HEK293 (cell line): ENCODE results near the gene FXN.

Experiments
- GLI2 ChIP-seq: fragments of 450-650 bp; formaldehyde crosslinking; IDR thresholded peaks from 2 replicates; pipeline ENCODE4; 2017; ENCODE audit warnings: missing biosample characterization, missing genetic modification characterization, low read depth, borderline replicate concordance
- GLIS1 ChIP-seq: fragments of 450-650 bp; formaldehyde crosslinking; IDR thresholded peaks from 2 replicates; pipeline ENCODE4 v1.5.1; 2016; ENCODE audit warnings: missing biosample characterization, missing genetic modification characterization
- HIC1 ChIP-seq: fragments of 450-650 bp; formaldehyde crosslinking; IDR thresholded peaks from 2 replicates; pipeline ENCODE4 v1.5.1; 2016; ENCODE audit warnings: missing biosample characterization, missing genetic modification characterization
- HOXA7 ChIP-seq: sonication (generic); formaldehyde crosslinking; IDR thresholded peaks from 2 replicates; pipeline ENCODE4 v1.8.1; 2022; ENCODE audit warnings: missing genetic modification reagents, borderline replicate concordance
- SCRT1 ChIP-seq: fragments of 450-650 bp; formaldehyde crosslinking; IDR thresholded peaks from 2 replicates; pipeline ENCODE4 v1.5.1; 2016; ENCODE audit warnings: missing biosample characterization, missing genetic modification characterization, borderline replicate concordance
- TRIM28 ChIP-seq: IDR thresholded peaks from 2 replicates; pipeline ENCODE4 v1.6.1; 2011; ENCODE audit warnings: low read length, control low read depth, borderline replicate concordance
- YY2 ChIP-seq: fragments of 450-650 bp; formaldehyde crosslinking; IDR thresholded peaks from 2 replicates; pipeline ENCODE4 v1.5.1; 2016; ENCODE audit warnings: missing biosample characterization, missing genetic modification characterization
- ZBTB7A ChIP-seq: fragments of 450-650 bp; formaldehyde crosslinking; IDR thresholded peaks from 2 replicates; pipeline ENCODE4 v1.5.1; 2016; ENCODE audit warnings: low read depth, missing biosample characterization, missing genetic modification characterization
- ZEB2 ChIP-seq: fragments of 450-650 bp; formaldehyde crosslinking; IDR thresholded peaks from 2 replicates; pipeline ENCODE4 v1.5.1; 2016; ENCODE audit warnings: missing biosample characterization, missing genetic modification characterization
- ZFP41 ChIP-seq: fragments of 450-650 bp; formaldehyde crosslinking; IDR thresholded peaks from 2 replicates; pipeline ENCODE4 v1.5.1; 2016; ENCODE audit warnings: missing biosample characterization, missing genetic modification characterization, borderline replicate concordance
- ZNF114 ChIP-seq: fragments of 450-650 bp; formaldehyde crosslinking; IDR thresholded peaks from 2 replicates; pipeline ENCODE4 v1.5.0; 2017; ENCODE audit warnings: missing biosample characterization, missing genetic modification characterization
- ZNF121 ChIP-seq: fragments of 450-650 bp; formaldehyde crosslinking; IDR thresholded peaks from 2 replicates; pipeline ENCODE4 v1.5.1; 2016; ENCODE audit warnings: missing biosample characterization, missing genetic modification characterization
- ZNF133 ChIP-seq: fragments of 450-650 bp; formaldehyde crosslinking; IDR thresholded peaks from 2 replicates; pipeline ENCODE4 v1.5.1; 2016; ENCODE audit warnings: missing biosample characterization, missing genetic modification characterization
- ZNF140 ChIP-seq: fragments of 450-650 bp; formaldehyde crosslinking; IDR thresholded peaks from 2 replicates; pipeline ENCODE4 v1.5.1; 2016; ENCODE audit warnings: missing biosample characterization, missing genetic modification characterization
- ZNF2 ChIP-seq: fragments of 450-650 bp; formaldehyde crosslinking; IDR thresholded peaks from 2 replicates; pipeline ENCODE4 v1.5.1; 2016; ENCODE audit warnings: missing biosample characterization, missing genetic modification characterization
- ZNF202 ChIP-seq: fragments of 450-650 bp; formaldehyde crosslinking; IDR thresholded peaks from 2 replicates; pipeline ENCODE4 v1.5.1; 2016; ENCODE audit warnings: missing biosample characterization, missing genetic modification characterization, borderline replicate concordance
- ZNF24 ChIP-seq: fragments of 450-650 bp; formaldehyde crosslinking; IDR thresholded peaks from 2 replicates; pipeline ENCODE4 v1.5.1; 2016; ENCODE audit warnings: missing biosample characterization, missing genetic modification characterization
- ZNF354C ChIP-seq: fragments of 450-650 bp; formaldehyde crosslinking; IDR thresholded peaks from 2 replicates; pipeline ENCODE4 v1.5.1; 2016; ENCODE audit warnings: missing biosample characterization, missing genetic modification characterization, low read depth, borderline replicate concordance
- ZNF37A ChIP-seq: fragments of 450-650 bp; IDR thresholded peaks from 2 replicates; pipeline ENCODE4 v1.5.1; 2018; ENCODE audit warnings: missing biosample characterization, missing genetic modification characterization
- ZNF433 ChIP-seq: fragments of 450-650 bp; formaldehyde crosslinking; IDR thresholded peaks from 2 replicates; pipeline ENCODE4 v1.5.1; 2016; ENCODE audit warnings: missing biosample characterization, missing genetic modification characterization, low read depth
- ZNF48 ChIP-seq: fragments of 450-650 bp; formaldehyde crosslinking; IDR thresholded peaks from 2 replicates; pipeline ENCODE4 v1.5.1; 2016; ENCODE audit warnings: missing biosample characterization, missing genetic modification characterization
- ZNF510 ChIP-seq: fragments of 450-650 bp; formaldehyde crosslinking; IDR thresholded peaks from 2 replicates; pipeline ENCODE4 v1.5.1; 2018; ENCODE audit warnings: mild to moderate bottlenecking, missing genetic modification characterization, missing biosample characterization; ENCODE audit not compliant: insufficient replicate concordance
- ZNF513 ChIP-seq: fragments of 450-650 bp; IDR thresholded peaks from 2 replicates; pipeline ENCODE4 v1.5.1; 2018; ENCODE audit warnings: missing biosample characterization, missing genetic modification characterization
- ZNF530 ChIP-seq: fragments of 450-650 bp; formaldehyde crosslinking; IDR thresholded peaks from 2 replicates; pipeline ENCODE4 v1.5.1; 2016; ENCODE audit warnings: low read depth, missing biosample characterization, missing genetic modification characterization
- ZNF596 ChIP-seq: fragments of 450-650 bp; IDR thresholded peaks from 2 replicates; pipeline ENCODE4 v1.5.0; 2018; ENCODE audit warnings: missing biosample characterization, mild to moderate bottlenecking, missing genetic modification characterization, moderate library complexity
- ZNF658 ChIP-seq: fragments of 450-650 bp; formaldehyde crosslinking; IDR thresholded peaks from 2 replicates; pipeline ENCODE4; 2016; ENCODE audit warnings: missing biosample characterization, missing genetic modification characterization
- ZNF76 ChIP-seq: fragments of 450-650 bp; formaldehyde crosslinking; IDR thresholded peaks from 2 replicates; pipeline ENCODE4; 2016; ENCODE audit warnings: low read depth, missing biosample characterization, missing genetic modification characterization, borderline replicate concordance
- ZNF785 ChIP-seq: fragments of 450-650 bp; formaldehyde crosslinking; IDR thresholded peaks from 2 replicates; pipeline ENCODE4 v1.5.1; 2016; ENCODE audit warnings: missing biosample characterization, missing genetic modification characterization
- ZNF837 ChIP-seq: fragments of 450-650 bp; formaldehyde crosslinking; IDR thresholded peaks from 2 replicates; pipeline ENCODE4 v1.5.1; 2016; ENCODE audit warnings: missing biosample characterization, missing genetic modification characterization
- ZSCAN16 ChIP-seq: fragments of 450-650 bp; formaldehyde crosslinking; IDR thresholded peaks from 2 replicates; pipeline ENCODE4 v1.5.1; 2016; ENCODE audit warnings: missing biosample characterization, missing genetic modification characterization
- ZSCAN23 ChIP-seq: fragments of 450-650 bp; formaldehyde crosslinking; IDR thresholded peaks from 2 replicates; pipeline ENCODE4 v1.5.1; 2016; ENCODE audit warnings: missing biosample characterization, missing genetic modification characterization
- ZXDB ChIP-seq: fragments of 450-650 bp; formaldehyde crosslinking; IDR thresholded peaks from 2 replicates; pipeline ENCODE4 v1.5.1; 2016; ENCODE audit warnings: missing biosample characterization, missing genetic modification characterization
- TF ChIP-seq, protein P1 (sequence below): fragments of 450-650 bp; formaldehyde crosslinking; IDR thresholded peaks from 2 replicates; pipeline ENCODE4 v1.5.1; 2016; ENCODE audit warnings: missing biosample characterization, missing genetic modification characterization
- TF ChIP-seq, protein P2 (sequence below): fragments of 450-650 bp; formaldehyde crosslinking; IDR thresholded peaks from 2 replicates; pipeline ENCODE4 v1.5.1; 2017; ENCODE audit warnings: missing biosample characterization, missing genetic modification characterization

Gene FXN

GRCh38 chr9:69035438-69036308, at the start of gene FXN (continued):
- TF ChIP-seq ZNF24 (peak; percentile 45; the same call in 1 of the 2 replicates), ZNF354C (tag by site-specific recombination) (no peak), ZNF433 (no peak), ZNF140 (tag by site-specific recombination) (no peak), ZFP41 (tag by site-specific recombination) (no peak), ZNF510 (no peak), ZNF658 (no peak), ZEB2 (tag by site-specific recombination) (no peak), ZNF114 (tag by site-specific recombination) (no peak), HOXA7 (CRISPR knock-in tag) (no peak), ZNF133 (tag by site-specific recombination) (no peak), ZSCAN16 (tag by site-specific recombination) (no peak), ZNF37A (tag by site-specific recombination) (no peak), ZNF121 (no peak), ZNF530 (no peak), HIC1 (tag by site-specific recombination) (no peak), SCRT1 (tag by site-specific recombination) (no peak), ZNF596 (tag by site-specific recombination) (no peak), ZNF48 (tag by site-specific recombination) (no peak), ZXDB (peak; percentile 29), ZNF2 (0 out of 2 replicates have a peak, but pooled peaks have one; percentile 43), YY2 (no peak), ZNF513 (tag by site-specific recombination) (no peak), ZNF76 (tag by site-specific recombination) (no peak), GLI2 (tag by site-specific recombination) (no peak), ZNF785 (tag by site-specific recombination) (no peak), ZBTB7A (no peak), GLIS1 (tag by site-specific recombination) (0 out of 2 replicates have a peak, but pooled peaks have one; percentile 15), TRIM28 (no peak), ZSCAN23 (tag by site-specific recombination) (no peak), ZNF202 (tag by site-specific recombination) (no peak), ZNF837 (no peak)
- TF ChIP-seq, protein P1, sequence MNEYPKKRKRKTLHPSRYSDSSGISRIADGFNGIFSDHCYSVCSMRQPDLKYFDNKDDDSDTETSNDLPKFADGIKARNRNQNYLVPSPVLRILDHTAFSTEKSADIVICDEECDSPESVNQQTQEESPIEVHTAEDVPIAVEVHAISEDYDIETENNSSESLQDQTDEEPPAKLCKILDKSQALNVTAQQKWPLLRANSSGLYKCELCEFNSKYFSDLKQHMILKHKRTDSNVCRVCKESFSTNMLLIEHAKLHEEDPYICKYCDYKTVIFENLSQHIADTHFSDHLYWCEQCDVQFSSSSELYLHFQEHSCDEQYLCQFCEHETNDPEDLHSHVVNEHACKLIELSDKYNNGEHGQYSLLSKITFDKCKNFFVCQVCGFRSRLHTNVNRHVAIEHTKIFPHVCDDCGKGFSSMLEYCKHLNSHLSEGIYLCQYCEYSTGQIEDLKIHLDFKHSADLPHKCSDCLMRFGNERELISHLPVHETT (tag by site-specific recombination): no peak
- TF ChIP-seq, protein P2, sequence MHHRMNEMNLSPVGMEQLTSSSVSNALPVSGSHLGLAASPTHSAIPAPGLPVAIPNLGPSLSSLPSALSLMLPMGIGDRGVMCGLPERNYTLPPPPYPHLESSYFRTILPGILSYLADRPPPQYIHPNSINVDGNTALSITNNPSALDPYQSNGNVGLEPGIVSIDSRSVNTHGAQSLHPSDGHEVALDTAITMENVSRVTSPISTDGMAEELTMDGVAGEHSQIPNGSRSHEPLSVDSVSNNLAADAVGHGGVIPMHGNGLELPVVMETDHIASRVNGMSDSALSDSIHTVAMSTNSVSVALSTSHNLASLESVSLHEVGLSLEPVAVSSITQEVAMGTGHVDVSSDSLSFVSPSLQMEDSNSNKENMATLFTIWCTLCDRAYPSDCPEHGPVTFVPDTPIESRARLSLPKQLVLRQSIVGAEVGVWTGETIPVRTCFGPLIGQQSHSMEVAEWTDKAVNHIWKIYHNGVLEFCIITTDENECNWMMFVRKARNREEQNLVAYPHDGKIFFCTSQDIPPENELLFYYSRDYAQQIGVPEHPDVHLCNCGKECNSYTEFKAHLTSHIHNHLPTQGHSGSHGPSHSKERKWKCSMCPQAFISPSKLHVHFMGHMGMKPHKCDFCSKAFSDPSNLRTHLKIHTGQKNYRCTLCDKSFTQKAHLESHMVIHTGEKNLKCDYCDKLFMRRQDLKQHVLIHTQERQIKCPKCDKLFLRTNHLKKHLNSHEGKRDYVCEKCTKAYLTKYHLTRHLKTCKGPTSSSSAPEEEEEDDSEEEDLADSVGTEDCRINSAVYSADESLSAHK (tag by site-specific recombination): no peak
